NCI-H146 treated with DMSO at 0.1 percent for 48 hours (cell line): ENCODE results near the gene PEAK3.

Experiments
- DNase-seq: peaks from one replicate; lab custom pipeline; 2025; ENCODE audit not compliant: unreplicated experiment; lab: John Stamatoyannopoulos, UW

Gene PEAK3

DNA sequence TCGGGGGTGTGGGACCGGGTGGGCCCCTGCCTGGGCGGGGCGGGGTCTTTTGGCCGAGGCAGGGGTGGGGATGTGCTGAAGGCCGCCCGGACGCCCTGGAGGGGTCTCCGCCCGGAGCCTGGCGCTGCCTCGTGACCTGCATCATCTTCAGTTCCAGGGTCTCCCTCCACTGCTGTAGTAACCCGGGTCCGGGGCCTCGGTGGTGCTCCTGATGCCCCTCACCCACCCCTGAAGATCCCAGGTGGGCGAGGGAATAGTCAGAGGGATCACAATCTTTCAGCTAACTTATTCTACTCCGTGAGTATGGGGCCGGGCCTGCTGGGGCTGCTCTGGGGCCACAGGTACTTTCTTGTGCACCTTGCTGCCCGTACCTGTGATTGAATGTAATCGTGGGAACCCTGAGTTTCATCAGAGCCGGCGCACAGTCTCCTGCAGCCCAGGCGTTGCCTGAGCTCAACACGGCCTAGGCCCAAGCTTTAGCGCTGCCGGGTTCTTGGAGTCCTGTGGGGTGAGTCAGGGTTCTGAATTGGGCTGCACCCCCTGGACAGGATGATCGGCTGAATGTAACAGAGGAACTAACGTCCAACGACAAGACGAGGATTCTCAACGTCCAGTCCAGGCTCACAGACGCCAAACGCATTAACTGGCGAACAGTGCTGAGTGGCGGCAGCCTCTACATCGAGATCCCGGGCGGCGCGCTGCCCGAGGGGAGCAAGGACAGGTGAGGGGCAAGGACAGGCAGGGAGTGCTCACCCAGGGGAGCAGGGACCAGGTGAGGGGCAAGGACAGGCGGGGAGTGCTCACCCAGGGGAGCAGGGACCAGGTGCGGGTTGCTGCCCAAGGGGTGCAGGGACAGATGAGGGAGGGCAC is 10.5 kb downstream of the PEAK3 start:
- no peak for DNase-seq

DNA sequence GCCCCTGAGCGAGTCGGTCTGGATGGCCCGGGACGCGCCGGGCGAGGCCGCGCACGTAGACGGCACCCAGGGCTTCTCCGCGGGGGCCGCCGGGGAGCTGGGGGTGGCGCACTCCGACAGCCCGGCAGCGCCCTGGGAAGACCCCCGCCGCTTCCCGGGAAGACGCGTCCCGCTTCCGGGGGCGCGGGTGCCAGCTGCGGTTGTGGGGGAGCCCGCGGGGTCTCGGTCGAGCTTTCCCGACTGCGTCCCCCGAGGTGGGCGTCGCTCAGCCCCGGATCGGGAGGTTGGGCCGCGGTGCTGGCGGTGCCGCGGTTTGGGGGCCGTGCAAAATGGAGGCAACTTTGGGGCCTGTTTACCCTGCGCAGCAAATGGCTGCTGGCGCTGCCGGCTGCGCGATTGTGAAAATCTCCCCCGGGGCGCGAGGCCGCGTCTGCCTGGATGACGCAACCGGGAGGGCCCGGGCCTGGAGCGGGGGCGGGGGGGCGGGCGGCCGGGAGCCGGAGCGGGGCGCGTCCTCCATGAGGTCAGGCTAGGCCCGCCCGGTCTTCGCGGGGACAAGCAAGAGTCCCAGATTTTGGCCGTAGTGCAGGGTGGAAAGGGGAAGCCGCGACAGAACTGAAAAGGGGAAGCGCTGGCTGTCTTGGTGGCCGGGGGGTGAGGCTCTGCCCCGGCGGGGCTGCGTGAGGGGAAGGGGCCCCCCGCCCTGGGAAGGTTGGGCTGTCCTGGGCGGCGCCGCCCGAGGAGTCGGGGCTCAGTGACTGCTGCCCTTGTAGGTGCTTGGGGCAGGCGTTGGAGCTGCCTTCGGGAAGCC is 11.3 kb downstream of the PEAK3 start:
- no peak for DNase-seq

DNA sequence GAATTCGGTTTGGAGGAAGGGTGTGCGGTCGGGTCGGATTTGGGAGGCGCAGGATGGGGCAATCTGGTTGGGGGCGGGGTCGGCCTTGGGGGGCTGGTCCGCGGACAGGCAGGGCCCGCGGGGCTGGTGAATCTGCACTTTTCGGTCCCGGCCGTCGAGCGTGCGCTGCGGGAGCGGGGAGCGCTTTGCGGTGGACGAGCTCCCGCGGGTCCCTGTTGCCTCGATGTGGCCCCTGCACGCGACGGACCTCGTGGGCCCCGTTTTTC is 11.9 kb downstream of the PEAK3 start:
- DNase-seq, result no peak

DNA sequence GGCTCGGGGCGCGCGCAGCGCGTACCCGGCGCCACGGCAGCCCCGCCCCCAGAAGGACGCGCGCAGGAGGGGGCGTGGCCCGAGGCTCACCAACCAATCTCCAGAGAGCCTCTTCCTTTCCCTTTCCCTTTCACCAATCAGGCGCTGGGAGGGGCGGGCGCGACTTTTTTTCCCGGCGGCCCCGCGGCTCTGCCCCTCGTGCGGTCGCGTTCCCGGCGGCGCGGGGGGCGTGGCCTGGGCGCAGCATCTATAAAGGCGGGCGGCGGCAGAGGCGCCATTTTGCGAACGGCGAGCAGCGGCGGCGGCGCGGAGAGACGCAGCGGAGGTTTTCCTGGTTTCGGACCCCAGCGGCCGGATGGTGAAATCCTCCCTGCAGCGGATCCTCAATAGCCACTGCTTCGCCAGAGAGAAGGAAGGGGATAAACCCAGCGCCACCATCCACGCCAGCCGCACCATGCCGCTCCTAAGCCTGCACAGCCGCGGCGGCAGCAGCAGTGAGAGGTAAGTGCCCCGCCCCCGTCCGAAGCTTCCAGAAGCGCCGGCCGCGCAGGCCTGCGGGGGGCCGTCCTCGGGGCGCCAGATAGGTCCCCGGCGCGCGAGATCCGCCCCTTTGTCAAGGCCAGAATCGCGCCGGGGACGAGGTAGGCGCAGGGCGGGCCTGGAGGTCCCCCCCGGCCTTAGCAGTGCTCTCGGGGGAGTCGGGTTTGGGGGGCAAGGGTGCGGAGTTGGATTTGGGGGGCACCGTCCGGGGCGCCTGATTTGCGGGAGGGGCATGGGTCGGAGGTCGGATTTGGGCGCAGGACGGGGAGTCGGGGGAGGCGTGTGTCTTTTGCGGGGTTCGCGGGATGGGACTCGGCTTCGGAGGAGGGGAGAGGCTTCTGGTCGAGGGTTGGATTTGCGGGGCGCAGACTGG is 12.5 kb downstream of the PEAK3 start:
- peak; percentile 78 for DNase-seq

DNA sequence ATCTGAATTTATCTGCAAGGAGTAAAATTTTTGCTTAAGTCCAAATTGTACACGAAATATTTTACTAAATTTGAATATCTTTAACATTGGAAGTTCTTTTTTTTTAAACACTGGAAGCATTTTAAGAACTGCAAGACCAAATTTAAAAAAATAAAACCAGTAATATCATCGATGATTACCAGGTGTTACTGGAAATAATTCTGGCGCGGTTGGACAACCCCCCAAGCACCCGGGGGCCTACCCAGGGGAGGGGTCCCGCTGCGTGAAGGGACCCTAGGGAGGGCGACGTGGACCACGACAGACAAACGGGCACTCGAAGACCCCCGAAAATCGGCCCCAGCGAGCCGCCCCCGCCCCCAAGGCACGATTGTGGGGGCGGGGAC is 13.1 kb downstream of the PEAK3 start:
- no peak for DNase-seq

DNA sequence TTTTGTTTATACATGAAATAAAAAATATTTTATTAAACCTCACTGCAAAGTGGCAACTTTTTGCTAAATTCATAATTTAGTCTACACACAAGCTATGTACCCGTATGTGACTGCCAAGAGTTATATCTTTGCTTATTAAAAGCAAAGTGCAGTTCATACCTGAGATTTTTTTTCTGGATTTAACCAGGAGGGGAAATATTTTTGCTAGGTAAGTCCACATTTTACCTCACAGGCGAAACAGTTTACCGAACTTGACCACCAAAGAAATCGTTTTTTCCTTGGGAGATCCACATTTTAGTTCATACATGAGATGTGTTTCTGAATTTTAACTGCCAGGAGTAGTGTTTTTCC is 13.5 kb downstream of the PEAK3 start:
- DNase-seq, result no peak

DNA sequence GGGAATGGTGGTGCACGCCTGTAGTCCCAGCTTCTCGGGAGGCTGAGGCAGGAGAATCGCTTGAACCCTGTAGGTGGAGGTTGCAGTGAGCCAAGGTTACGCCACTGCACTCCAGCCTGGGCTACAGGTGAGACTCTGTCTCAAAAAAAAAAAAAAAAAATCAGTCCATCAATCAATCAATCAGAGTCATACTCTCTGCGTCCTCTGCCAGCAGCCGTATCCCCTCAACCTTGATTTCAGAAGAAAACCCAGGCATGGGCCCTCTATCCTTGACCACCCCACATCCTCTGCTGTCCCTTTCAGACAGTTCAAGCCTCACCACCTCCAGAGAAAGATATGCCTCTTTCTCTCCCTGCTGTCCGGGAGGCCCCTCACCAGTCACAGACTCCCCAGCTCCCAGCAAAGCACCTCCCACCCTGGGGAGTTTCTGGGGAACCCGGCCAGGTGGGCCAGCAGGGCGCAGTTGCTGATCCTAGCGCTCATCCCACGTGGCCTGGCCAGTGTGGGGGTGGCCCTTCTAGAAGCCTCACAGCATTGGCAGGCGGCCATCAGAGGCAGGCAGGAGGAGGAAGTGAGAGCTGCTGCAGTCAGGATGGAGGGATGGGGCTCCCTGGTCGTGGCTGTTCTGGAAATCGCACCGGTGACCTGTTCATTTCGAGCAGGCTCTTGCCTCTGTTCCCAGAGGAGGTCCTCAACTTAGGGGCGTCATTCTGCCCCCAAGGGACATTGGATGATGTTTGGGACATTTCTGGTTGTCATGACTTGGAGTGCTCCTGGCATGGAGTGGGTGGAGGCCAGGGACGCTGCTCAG is 15.6 kb downstream of the PEAK3 start:
- DNase-seq, result no peak

DNA sequence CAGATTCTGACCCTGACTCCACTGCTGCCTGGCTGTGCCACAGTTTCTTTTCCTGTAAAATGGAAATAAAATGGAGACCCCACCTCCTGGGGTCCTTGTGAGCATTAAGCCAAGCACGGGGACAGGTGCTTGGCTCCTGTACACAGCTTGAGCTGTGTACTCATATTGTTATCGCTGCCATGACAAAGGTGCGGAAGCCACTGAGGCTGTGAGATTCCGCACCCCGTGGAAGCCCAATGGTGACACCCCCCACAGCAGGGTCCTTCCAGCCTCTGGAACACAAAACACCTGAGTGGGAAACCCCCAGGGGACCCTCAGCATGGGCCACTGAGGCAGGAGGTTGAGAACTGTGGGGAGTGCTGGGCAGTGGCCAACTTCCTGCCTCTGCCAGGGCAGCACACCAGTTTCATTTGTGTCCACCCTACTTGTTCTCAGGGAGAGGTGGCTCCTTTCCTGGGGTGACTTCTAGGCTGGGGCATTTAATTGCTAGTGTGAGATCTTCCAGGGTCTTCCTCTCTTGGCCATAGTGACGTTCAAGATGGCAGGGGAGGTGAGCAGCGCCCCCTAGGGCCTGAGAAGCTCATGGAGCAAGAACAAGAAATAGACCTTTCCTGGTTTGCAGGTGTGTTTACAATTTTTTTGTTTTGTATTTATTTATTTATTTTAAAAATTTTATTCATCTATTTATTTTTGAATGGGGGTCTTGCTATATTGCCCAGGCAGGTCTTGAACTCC is 20.4 kb downstream of the PEAK3 start:
- DNase-seq, result no peak

DNA sequence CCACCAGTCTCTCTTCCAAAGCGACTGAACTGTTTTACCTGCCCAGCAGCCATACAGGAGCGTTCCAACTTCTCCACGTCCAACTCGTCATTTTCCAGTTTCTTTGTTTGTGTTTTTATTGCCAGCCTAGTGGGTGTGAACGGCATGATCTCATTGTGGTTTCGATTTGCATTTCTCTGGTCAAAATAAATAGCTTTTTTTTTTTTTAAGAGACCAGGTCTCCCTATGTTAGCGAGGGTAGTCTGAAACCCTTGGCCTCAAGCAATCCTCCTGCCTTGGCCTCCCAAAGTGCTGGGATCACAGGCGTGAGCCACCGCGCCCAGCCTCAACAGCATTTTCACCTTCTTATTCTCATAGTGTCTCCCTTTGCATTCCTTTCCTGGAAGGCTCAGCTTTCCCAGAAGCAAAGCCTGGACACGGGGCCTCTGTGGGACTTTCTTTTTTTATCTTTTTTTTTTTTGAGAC is 21.6 kb downstream of the PEAK3 start:
- no peak for DNase-seq

DNA sequence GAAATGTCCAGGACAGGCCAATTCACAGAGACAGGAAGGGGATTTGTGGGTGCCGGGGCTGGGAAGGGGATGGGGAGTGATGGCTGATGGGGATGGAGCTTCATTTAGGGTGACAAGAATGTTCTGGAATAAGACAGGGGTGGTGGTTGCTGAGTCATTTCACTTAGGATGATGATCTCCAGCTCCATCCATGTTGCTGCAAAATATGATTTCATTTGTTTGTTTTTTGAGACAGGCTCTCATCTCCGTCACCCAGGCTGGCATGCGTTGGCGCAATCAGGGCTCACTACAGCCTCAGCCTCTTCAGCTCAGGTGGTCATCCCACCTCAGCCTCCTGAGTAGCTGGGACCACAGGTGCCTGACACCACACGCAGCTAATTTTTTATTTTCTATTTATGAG is 22.6 kb downstream of the PEAK3 start:
- no peak for DNase-seq

DNA sequence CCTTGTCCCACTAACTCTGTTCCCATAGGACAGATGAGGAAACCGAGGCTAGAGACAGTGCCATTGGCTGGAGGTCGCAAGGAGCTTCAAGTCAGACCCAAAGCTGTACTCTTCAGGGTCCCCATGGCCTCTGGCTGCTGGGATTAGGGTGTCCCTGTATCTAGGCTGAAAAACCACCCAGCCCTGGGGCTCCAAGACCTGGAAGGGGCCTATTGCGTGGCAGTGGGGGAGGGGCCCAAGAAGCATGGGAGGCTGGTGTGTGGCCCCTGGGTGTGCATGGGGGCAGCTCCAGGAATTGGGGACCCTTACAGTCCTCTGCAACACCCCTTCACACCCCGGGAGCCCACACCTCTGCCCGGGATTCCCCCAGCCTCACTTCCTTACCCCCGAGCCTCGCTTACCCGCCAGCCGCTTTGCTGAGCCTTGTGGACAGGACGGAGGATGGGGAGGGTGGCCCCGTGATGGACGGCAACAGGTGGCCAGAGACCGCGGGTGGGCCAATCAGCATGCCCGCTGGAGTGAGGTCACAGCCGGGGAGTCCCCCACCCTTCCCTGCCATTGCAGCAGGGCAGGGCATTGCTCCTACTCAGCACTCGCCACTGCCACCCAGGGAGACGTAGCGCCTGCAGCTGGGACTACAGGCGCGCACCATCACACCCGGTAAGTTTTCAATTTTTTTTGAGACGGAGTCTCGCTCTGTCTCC is 25.8 kb downstream of the PEAK3 start, which contains the start of gene JSRP1:
JSRP1 (minus strand) TSS at position 436 of the 704 bp plus-strand sequence. CDS start 1,103 bp downstream, outside the sequence.
- DNase-seq, result peak; percentile 57

DNA sequence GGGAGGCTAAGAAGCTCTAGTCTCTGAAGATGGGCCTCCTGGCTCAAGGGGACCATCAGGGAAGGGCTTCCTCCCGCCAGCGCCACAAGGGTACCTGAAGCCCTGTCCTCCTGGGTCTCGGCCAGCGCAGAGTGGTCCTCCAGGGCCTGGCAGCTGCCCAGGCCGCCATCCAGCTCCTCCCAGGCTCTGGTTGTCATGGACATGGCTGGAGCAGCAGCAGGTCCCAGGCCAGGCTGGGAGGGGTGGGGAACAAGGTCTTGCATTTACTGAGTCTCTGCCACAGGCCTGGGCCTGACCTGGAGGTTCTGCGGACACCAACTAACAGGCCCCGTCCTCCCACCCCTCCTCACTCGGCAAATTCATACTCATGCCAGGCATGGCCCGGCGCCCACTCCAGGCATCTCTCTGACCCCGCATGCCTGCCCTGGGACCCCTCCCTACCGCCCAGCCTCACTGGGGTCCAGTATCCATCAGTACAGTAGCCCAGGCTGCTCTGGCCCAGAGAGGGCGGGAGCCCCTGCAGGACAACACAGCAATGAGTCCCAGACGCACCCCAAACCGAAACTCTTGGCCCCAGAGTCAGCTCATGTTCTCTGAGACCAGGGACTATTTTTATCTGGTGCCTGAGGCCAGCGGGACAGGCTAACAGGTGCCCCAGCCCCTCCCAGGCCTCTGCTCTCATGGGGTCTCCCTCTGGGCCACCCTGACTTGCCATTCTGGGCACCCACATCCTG is 26.7 kb downstream of the PEAK3 start:
- DNase-seq, result no peak

DNA sequence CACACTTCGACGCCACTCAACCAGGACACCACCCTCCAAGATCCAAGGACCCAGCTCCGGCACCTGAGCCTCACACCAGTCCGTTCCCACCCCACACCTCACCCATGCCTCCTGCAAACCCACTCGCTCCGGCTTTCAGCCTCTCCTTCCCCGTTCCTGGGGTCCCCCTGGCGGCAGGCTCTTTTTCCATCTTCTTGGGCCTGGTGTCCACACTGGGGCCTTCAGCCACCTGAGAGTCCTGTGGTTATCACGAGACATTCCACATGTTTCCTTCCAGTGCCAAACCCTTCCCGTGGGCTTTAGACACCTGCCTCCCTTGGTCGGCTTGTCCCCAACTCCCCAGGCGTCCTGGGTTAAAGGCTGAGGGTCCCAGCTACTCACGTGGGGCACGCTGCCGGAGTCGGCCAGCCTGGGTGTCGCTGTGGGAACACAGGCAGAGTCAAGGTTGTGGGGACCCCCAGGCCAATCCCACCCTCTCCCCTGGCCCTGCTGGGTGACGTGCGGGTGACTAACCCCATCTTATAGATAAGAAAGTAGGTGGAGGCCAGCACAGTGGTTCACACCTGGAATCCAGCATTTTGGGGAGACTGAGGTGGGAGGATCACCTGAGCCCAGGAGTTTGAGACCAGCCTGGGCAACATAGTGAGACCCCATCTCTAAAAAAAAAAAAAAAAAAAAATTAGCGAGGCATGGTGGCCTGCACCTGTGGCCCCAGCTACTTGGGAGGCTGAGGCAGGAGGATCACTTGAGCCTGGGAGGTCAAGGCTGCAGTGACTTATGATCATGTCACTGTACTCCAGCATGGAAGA is 27.7 kb downstream of the PEAK3 start:
- no peak for DNase-seq

DNA sequence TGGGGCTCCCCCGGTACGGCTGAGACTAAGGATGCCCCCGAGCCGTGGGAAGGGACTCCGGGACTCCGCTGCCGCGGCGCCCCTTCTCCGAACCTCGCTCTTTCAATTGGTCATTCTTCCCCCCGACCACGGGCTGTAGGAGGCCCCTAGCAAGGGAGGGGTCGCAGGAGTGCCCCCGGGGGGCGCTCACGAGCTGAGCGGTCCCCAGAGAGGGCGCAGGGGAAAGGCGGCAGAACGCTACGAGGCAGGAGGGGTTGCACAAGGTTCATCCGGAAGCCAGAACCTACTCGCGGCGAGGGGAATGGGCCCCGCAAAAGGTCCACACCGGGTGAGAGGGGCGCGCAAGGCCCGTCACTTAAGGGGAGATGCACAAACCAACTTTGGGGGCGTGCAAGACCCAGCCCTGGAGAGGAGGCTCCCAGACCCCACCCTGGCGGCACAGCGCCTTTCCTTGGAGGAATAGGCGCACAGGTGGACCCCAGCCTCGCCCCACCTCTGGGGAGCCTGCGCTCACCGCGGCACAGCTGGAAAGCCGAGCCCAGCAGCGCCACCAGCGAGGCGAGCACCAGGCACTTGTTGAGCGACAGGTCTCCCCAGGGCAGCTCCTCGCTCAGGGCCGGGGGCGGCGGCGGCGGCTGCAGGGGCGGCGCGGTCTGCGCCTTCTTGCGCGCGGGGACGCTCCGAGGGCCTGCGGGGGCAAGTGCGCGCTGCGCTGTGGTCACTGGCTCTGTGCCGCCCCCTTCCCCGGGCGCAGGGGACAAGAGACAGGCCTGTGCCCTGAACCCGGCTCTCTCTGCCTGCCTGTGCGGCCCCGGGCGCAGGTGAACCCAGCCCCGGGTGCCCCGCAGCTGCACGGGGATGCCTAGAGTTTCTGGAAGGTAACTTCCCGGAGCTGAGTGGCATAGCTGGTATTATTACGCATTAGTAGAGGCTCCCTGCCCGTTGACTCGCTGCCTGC is 28.6 kb downstream of the PEAK3 start:
- no peak for DNase-seq

DNA sequence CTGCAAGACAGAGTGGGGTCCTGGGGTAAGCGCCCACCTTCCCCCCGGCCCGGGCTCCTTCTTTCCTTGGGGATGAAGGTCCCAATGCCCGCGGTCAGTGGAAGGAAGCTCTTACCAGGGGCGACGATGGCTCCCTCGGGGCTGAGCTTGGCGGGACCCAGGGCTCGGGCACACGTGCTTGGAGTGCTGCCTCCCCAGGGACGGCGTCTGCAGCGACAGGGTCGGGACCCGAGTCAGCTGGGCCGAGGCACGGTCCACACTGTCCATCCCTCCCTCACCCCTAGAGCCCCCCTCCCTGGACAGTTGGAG is 29.2 kb downstream of the PEAK3 start:
- DNase-seq, result no peak

DNA sequence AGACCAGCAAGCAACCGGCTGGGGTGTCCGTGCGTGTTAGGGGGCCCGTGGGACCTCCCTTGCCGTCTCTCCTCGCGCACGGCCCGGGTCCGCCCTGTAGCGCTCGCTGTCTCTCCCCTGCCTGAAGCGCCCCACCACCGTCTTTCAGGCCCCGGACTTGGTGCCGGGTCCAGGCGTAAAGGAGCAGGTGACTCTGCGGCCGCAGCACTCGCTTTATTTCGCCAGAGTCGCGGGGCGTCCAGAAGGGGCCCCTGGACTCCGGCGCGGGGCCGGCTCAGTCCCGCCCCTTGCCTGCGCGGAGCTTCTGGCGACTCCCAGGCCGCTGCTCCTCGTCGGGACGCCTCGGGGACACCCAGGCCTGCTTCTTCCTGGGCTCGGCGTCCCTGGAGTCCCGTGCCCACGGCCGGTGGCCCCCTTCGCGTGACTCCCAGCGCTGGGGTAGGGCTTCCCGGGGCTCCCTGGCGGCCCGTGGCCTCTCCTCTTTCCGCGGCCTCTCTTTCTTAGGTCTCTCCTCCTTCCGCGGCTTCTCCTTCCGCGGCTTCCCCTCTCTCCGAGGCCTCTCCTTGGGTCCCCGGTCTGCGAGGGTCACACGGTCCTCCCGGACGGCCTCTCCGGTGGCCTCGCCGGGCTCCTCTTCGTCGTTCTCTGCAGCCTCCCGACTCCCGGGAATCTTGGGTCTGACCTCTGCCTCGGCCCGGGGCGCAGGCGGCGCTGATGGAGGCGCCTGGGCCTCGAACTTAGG is 29.7 kb downstream of the PEAK3 start:
- no peak for DNase-seq
